K562 (cell line): ENCODE results near the gene PACS2. TPM values are rescaled to one million over a fixed set of nuclear protein-coding genes. Genes with fewer than 3 reads are reported as not detected.

Experiments
- ATAC-seq: fragments of 200-7000 bp; cut with Tn5 transposase; 3 replicates; pipeline ENCODE4 v1.9.1; 2020; ENCODE audit warnings: moderate library complexity
- BruUV-seq: library from RNA; stranded (reverse); fragments of 400-500 nt; replicated peaks from 2 replicates; lab custom pipeline; 2021; lab: Mats Ljungman, UMichigan
- CTCF ChIA-PET: fragments of 300-600 bp; formaldehyde crosslinking; extraction: SDS; loops from one replicate; lab custom pipeline; 2021; ENCODE audit warnings: low intra/inter-chr PET ratio; lab: Yijun Ruan, JAX
- POLR2A ChIA-PET: fragments of 300-600, 350-650 bp; sonication (Branson Sonifier 250); formaldehyde crosslinking; extraction: SDS; loops from one replicate; lab custom pipeline; 2021; ENCODE audit warnings: antibody characterized with exemption, inconsistent platforms; lab: Yijun Ruan, JAX
- DNase-seq, 4 experiments: peaks; one replicate each; pipeline versions ENCODE4 v3.0.0 to v3.0.0-alpha.2; 2011 to 2018; ENCODE audit warnings: low spot score in 3 of 4, mixed read lengths in 3 of 4; ENCODE audit errors: extremely low read depth in 1 of 4
- FAIRE-seq: peaks from 2 replicates; lab custom pipeline; 2011; peaks lifted over from hg19 to GRCh38; lab: Jason Lieb, UNC
- H2AFZ ChIP-seq: 2 replicates; pipeline ENCODE4 v1.6.0; 2011; ENCODE audit warnings: low read depth, low read length, control low read depth, inconsistent platforms
- H3K27ac ChIP-seq: fragments of 200-600 bp; 3 replicates; pipeline ENCODE4 v1.8.0; 2011; ENCODE audit warnings: low read depth, mild to moderate bottlenecking, control low read depth, inconsistent platforms, low read length, moderate library complexity, mixed read lengths; ENCODE audit errors: extremely low read depth
- H3K27me3 ChIP-seq, 2 experiments: fragments of 300-600 bp in 1 of 2; 2 replicates in 1 of 2; 3 replicates in 1 of 2; pipeline versions ENCODE4 v1.6.0 to v1.8.0; 2011; ENCODE audit warnings: inconsistent platforms in 2 of 2, low read length in 2 of 2, mild to moderate bottlenecking in 1 of 2, mixed read lengths in 1 of 2, moderate library complexity in 1 of 2; ENCODE audit not compliant: control insufficient read depth in 2 of 2, insufficient read depth in 2 of 2
- H3K36me3 ChIP-seq: fragments of 300-600 bp; 3 replicates; pipeline ENCODE4 v1.8.0; 2011; ENCODE audit warnings: mild to moderate bottlenecking, low read length, inconsistent platforms; ENCODE audit not compliant: control insufficient read depth, insufficient read depth
- H3K4me1 ChIP-seq, 2 experiments: fragments of 200-600 bp in 1 of 2; replicated peaks in 1 of 2; 2 replicates in 1 of 2; 3 replicates in 1 of 2; pipeline versions ENCODE4 v1.5.1 to v1.8.0; 2011; ENCODE audit warnings: inconsistent platforms in 2 of 2, low read length in 2 of 2, mild to moderate bottlenecking in 1 of 2, mixed read lengths in 1 of 2, moderate library complexity in 1 of 2; ENCODE audit not compliant: control insufficient read depth in 2 of 2, insufficient read depth in 2 of 2
- H3K4me2 ChIP-seq: 2 replicates; pipeline ENCODE4 v1.6.1; 2011; ENCODE audit warnings: low read length, control low read depth, inconsistent platforms, mixed read lengths; ENCODE audit not compliant: insufficient read depth
- H3K4me3 ChIP-seq: fragments of 200-600 bp; sonication (generic), shearing (Covaris generic); 2 replicates; pipeline ENCODE4 v1.5.1; 2016; ENCODE audit warnings: control low read depth, inconsistent platforms
- H3K79me2 ChIP-seq: fragments of 200-600 bp; 3 replicates; pipeline ENCODE4 v1.8.0; 2011; ENCODE audit warnings: low read length, inconsistent platforms; ENCODE audit not compliant: control insufficient read depth, insufficient read depth
- H3K9ac ChIP-seq, 2 experiments: 2 replicates each; pipeline versions ENCODE4 v1.6.0 to v1.6.1; 2011; ENCODE audit warnings: low read depth in 2 of 2, low read length in 2 of 2, control low read depth in 1 of 2, inconsistent platforms in 1 of 2, mild to moderate bottlenecking in 1 of 2, mixed read lengths in 1 of 2; ENCODE audit not compliant: insufficient read depth in 1 of 2
- H3K9me1 ChIP-seq: one replicate; pipeline ENCODE4 v1.6.0; 2011; ENCODE audit warnings: inconsistent platforms, mild to moderate bottlenecking, low read length, moderate library complexity; ENCODE audit not compliant: control insufficient read depth, insufficient read depth
- H3K9me3 ChIP-seq: replicated peaks from 2 replicates; pipeline ENCODE4 v1.5.1; 2011; ENCODE audit warnings: low read depth, low read length, inconsistent platforms; ENCODE audit not compliant: control insufficient read depth, insufficient read depth
- H4K20me1 ChIP-seq: replicated peaks from 2 replicates; pipeline ENCODE4 v1.6.1; 2011; ENCODE audit warnings: low read length, inconsistent platforms, mixed read lengths; ENCODE audit not compliant: control insufficient read depth, insufficient read depth
- FIP1L1 ChIP-seq: fragments of 200-400 bp; formaldehyde crosslinking; IDR thresholded peaks from 2 replicates; pipeline ENCODE4 v1.6.1; 2018; ENCODE audit warnings: mild to moderate bottlenecking, low read depth, low read length; ENCODE audit not compliant: poor library complexity, severe bottlenecking
- GATAD2A ChIP-seq: fragments of 450-650 bp; IDR thresholded peaks from 2 replicates; pipeline ENCODE4 v1.6.1; 2017
- MCM7 ChIP-seq, 2 experiments: fragments of 450-650 bp; IDR thresholded peaks; 2 replicates each; pipeline ENCODE4 v1.6.1; 2016 to 2018
- NCOA4 ChIP-seq: fragments of 450-650 bp; IDR thresholded peaks from 2 replicates; pipeline ENCODE4 v1.6.1; 2018; ENCODE audit warnings: mild to moderate bottlenecking; ENCODE audit not compliant: partially characterized antibody
- POLR2G ChIP-seq: fragments of 200-400 bp; formaldehyde crosslinking; IDR thresholded peaks from 2 replicates; pipeline ENCODE4 v1.6.1; 2017; ENCODE audit warnings: low read depth, mild to moderate bottlenecking, antibody characterized with exemption, low read length, moderate library complexity
- RFX1 ChIP-seq: fragments of 450-650 bp; IDR thresholded peaks from 2 replicates; pipeline ENCODE4 v1.6.1; 2016; ENCODE audit warnings: mild to moderate bottlenecking, moderate library complexity
- SUPT5H ChIP-seq: fragments of 450-650 bp; IDR thresholded peaks from 2 replicates; pipeline ENCODE4 v1.6.1; 2016
- ZBTB7A ChIP-seq: IDR thresholded peaks from 2 replicates; pipeline ENCODE4 v1.6.1; 2011; ENCODE audit warnings: low read depth, mild to moderate bottlenecking, low read length, moderate library complexity, borderline replicate concordance; ENCODE audit not compliant: control insufficient read depth
- ZNF274 ChIP-seq: IDR thresholded peaks from 2 replicates; pipeline ENCODE4 v1.6.1; 2011; ENCODE audit warnings: low read depth, mild to moderate bottlenecking, low read length, moderate library complexity, borderline replicate concordance
- ZNF408 ChIP-seq: fragments of 250-450 bp; sonication (Bioruptor Pico); IDR thresholded peaks from 2 replicates; pipeline ENCODE4 v1.4.0; 2020; ENCODE audit warnings: low read depth, mild to moderate bottlenecking, moderate library complexity
- WGBS: fragments of 100-300 bp; shearing (Covaris generic); methylation state at CpG from one replicate; pipeline ENCODE4 v1.1.6; 2016; ENCODE audit warnings: low coverage, mixed read lengths; ENCODE audit not compliant: insufficient coverage; ENCODE audit errors: missing lambda C conversion rate; 5-methylcytosine and 5-hydroxymethylcytosine counted together
- in situ Hi-C: fragments of 300-500 bp; cut with MboI; formaldehyde crosslinking; loops from 4 replicates; pipeline ENCODE4 v1.15.0; 2018; ENCODE audit warnings: inconsistent platforms, mixed read lengths
- intact Hi-C: fragments of 100-400 bp; cut with micrococcal nuclease; formaldehyde crosslinking; loops from 2 replicates; pipeline ENCODE4 v1.14.2; 2022
- polyA plus RNA-seq, 8 experiments: library from polyadenylated mRNA; depleted of rRNA in 4 of 8; stranded (reverse) in 5 of 8; unstranded in 3 of 8; fragments of >200 nt; fragmentation: Nextera tagmentation in 2 of 8; fragmentation: Illumina TruSeq in 1 of 8; extraction: Ambion mirVana in 2 of 8; extraction: Trizol in 1 of 8; gene quantifications; 2 replicates each; pipeline versions ENCODE4 v1.2.1 to v1.2.3, GENCODE V29; 2011 to 2014; ENCODE audit warnings: inconsistent platforms in 1 of 8, missing spikeins in 1 of 8
- total RNA-seq, 7 experiments: library from RNA; depleted of rRNA in 6 of 7; stranded (reverse); fragments of >200 nt in 6 of 7; fragmentation: Illumina TruSeq in 2 of 7; extraction: Trizol in 2 of 7; gene quantifications; 2 replicates each; pipeline versions ENCODE4 v1.2.1 to v1.2.3, GENCODE V29; 2011 to 2021; ENCODE audit warnings: low replicate concordance in 1 of 7
- TF ChIP-seq, protein P1 (sequence below): sonication (generic); formaldehyde crosslinking; IDR thresholded peaks from 2 replicates; pipeline ENCODE4 v1.9.0; 2022; ENCODE audit warnings: mild to moderate bottlenecking, missing genetic modification reagents
- TF ChIP-seq, protein P2 (sequence below): sonication (generic); formaldehyde crosslinking; IDR thresholded peaks from 2 replicates; pipeline ENCODE4 v1.8.0; 2022; ENCODE audit warnings: missing genetic modification reagents, mild to moderate bottlenecking, moderate library complexity, borderline replicate concordance

Gene PACS2
- total and polyA plus RNA-seq, 9 of the 15 experiments (the other 6 are each of a cell fraction or from before 2014, with no cell fraction given) = 0.11 to 20.8 (median 9.9) TPM

DNA sequence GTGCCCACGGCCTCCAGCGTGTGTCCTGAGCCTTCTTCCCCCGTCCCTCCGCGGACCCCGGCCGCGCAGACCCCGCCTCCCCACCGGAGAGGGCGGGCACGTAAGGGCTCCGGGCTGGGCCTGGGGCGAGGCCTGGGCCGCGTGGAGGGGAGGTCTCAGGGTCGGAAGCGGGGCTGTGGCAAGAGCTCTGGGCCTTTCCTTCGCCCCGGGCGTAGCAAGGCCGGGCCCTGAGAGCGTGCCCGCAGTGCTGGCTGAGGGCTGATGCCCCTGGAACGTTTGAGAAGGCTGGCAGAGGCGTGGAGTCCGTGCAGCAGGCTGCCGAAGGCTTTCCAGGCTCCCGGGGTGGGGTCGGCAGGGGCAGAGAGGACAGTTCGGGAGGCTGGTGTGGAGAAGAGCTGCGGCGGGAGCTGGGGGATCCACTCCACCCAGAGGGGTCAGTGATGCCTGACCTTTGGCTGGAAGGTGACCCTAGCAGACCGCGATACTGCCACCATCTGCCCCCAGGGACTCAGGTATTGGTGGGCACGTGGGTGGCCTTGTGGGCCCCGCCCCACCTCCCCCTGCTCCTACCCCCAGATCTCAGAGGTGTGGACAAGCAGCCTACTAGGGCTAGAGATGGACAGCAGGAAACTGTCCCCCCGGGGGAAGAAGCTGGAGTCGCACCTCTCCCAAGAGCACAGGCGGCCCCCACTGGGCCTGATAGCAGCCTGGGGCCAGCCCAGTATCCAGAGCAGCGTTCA is 84.3 kb downstream of the PACS2 start:
- 2% methylated on average over 24 of the region's 41 CpGs for WGBS
- Histone ChIP-seq H3K4me3 (peak overlapping the region; percentile 71), H3K9ac (peak overlapping the region; percentile 88 to 95), H3K4me2 (peak overlapping the region; percentile 79), H3K27ac (peak overlapping the region; percentile 92), H3K27me3 (no peaks in the 10 kb centered on the region), H4K20me1 (no peaks in the 10 kb centered on the region), H3K79me2 (peaks cover 16% of the 10 kb centered on the region), H3K9me1 (no peaks in the 10 kb centered on the region), H3K9me3 (peaks cover 7% of the 10 kb centered on the region), H2AFZ (peak overlapping the region; percentile 89; the same call in 1 of the 2 replicates), H3K4me1 (peaks cover 5 to 53% of the 10 kb centered on the region in 2 experiments; a peak in 4 of 5 replicates), H3K36me3 (peaks cover 21% of the 10 kb centered on the region; the same call in 2 of the 3 replicates)
- FAIRE-seq (no peak), DNase-seq (peak; percentile 42 to 70 (median 60)), ATAC-seq (peak; percentile 65)
- BruUV-seq = no TSS peak
- CTCF ChIA-PET = no interaction called here
- in situ Hi-C loops = no loop called here
- intact Hi-C loops = no loop called here
- POLR2A ChIA-PET = interaction anchor here (1.4 kb wide), 1 partner anchor 10 kb away, joined by 5 read pairs; no protein-coding TSS in a partner anchor
- no peak for TF ChIP-seq ZNF274
- TF ChIP-seq SUPT5H = 0 out of 2 replicates have a peak, but pooled peaks have one; percentile 31
- TF ChIP-seq GATAD2A = no peak
- no peak for TF ChIP-seq ZNF408 (CRISPR knock-in tag)
- TF ChIP-seq FIP1L1 = peak; percentile 5
- TF ChIP-seq, protein P1, sequence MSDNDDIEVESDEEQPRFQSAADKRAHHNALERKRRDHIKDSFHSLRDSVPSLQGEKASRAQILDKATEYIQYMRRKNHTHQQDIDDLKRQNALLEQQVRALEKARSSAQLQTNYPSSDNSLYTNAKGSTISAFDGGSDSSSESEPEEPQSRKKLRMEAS (CRISPR knock-in tag) = peak; percentile 62
- TF ChIP-seq RFX1 = no peak
- TF ChIP-seq NCOA4 = no peak
- peak; percentile 30; the same call in 1 of the 2 replicates for TF ChIP-seq POLR2G
- TF ChIP-seq MCM7 (IDR thresholded peaks at IDR 0.05) = no peak
- TF ChIP-seq ZBTB7A = peak; percentile 23; the same call in 1 of the 2 replicates
- TF ChIP-seq, protein P2, sequence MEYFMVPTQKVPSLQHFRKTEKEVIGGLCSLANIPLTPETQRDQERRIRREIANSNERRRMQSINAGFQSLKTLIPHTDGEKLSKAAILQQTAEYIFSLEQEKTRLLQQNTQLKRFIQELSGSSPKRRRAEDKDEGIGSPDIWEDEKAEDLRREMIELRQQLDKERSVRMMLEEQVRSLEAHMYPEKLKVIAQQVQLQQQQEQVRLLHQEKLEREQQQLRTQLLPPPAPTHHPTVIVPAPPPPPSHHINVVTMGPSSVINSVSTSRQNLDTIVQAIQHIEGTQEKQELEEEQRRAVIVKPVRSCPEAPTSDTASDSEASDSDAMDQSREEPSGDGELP (CRISPR knock-in tag) = peak; percentile 7; the same call in 1 of the 2 replicates
